Esophagus muscularis mucosa (tissue), 4 donors: ENCODE measurements around the gene ECE2.

Source experiments
- CTCF ChIP-seq, 3 experiments: fragments of 200-600 bp in 2 of 3; fragments of 450-650 bp in 1 of 3; sonication (generic) in 2 of 3; IDR thresholded peaks; one replicate each; pipeline ENCODE4 v1.5.1; 2017 to 2019; ENCODE audit warnings: antibody characterized with exemption in 3 of 3, mild to moderate bottlenecking in 2 of 3, moderate library complexity in 1 of 3
- EP300 ChIP-seq: sonication (generic); formaldehyde crosslinking; IDR thresholded peaks from one replicate; pipeline ENCODE4 v1.6.1; 2017; ENCODE audit warnings: antibody characterized with exemption
- POLR2A ChIP-seq: fragments of 450-650 bp; IDR thresholded peaks from one replicate; pipeline ENCODE4 v1.6.1; 2017; ENCODE audit warnings: antibody characterized with exemption, moderate library complexity, mild to moderate bottlenecking, low read depth
- POLR2AphosphoS5 ChIP-seq, 2 donors: sonication (generic); formaldehyde crosslinking; IDR thresholded peaks; one replicate each; pipeline ENCODE4 v1.6.1; 2017; ENCODE audit warnings: antibody characterized with exemption in 2 of 2

GRCh38 chr3:184306341-184306972, 30.6 kb downstream of the ECE2 start:
- TF ChIP-seq POLR2A (no peak), CTCF (IDR thresholded peaks at IDR 0.05) (no peak), POLR2AphosphoS5 (IDR thresholded peaks at IDR 0.05) (no peak), EP300 (no peak)
